ENCODE measurements around the gene ELP6.
"Not testable (repeated sequence)": the region's sequence is repeated elsewhere in the genome, so short reads cannot be mapped to it uniquely, and the experiment has no call there.

GRCh38 chr3:47468315-47468714, 45.2 kb downstream of the ELP6 start:
- TF ChIP-seq YY1 (IDR thresholded peaks at IDR 0.05; ENCODE audit: insufficient read depth, insufficient read length); SUZ12 (IDR thresholded peaks at IDR 0.05; ENCODE audit: extremely low read depth, insufficient read depth, insufficient read length): not testable (repeated sequence)

All from NT2/D1 (cell line).